HS-27A (cell line): Measurements from ENCODE around the gene ALS2CL.
"Not testable (repeated sequence)": the region's sequence is repeated elsewhere in the genome, so short reads cannot be mapped to it uniquely, and the experiment has no call there.

Source experiments
- DNase-seq: peaks from one replicate; pipeline ENCODE4 v3.0.0-alpha.2; 2012; ENCODE audit warnings: low read depth, missing footprints

Gene ALS2CL, protein sequence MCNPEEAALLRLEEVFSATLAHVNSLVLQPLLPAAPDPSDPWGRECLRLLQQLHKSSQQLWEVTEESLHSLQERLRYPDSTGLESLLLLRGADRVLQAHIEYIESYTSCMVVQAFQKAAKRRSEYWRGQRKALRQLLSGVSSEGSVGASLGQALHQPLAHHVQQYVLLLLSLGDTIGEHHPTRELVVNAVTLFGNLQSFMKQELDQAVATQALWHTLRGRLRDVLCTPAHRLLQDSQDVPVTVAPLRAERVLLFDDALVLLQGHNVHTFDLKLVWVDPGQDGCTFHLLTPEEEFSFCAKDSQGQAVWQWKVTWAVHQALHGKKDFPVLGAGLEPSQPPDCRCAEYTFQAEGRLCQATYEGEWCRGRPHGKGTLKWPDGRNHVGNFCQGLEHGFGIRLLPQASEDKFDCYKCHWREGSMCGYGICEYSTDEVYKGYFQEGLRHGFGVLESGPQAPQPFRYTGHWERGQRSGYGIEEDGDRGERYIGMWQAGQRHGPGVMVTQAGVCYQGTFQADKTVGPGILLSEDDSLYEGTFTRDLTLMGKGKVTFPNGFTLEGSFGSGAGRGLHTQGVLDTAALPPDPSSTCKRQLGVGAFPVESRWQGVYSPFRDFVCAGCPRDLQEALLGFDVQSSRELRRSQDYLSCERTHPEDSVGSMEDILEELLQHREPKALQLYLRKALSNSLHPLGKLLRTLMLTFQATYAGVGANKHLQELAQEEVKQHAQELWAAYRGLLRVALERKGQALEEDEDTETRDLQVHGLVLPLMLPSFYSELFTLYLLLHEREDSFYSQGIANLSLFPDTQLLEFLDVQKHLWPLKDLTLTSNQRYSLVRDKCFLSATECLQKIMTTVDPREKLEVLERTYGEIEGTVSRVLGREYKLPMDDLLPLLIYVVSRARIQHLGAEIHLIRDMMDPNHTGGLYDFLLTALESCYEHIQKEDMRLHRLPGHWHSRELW

DNA sequence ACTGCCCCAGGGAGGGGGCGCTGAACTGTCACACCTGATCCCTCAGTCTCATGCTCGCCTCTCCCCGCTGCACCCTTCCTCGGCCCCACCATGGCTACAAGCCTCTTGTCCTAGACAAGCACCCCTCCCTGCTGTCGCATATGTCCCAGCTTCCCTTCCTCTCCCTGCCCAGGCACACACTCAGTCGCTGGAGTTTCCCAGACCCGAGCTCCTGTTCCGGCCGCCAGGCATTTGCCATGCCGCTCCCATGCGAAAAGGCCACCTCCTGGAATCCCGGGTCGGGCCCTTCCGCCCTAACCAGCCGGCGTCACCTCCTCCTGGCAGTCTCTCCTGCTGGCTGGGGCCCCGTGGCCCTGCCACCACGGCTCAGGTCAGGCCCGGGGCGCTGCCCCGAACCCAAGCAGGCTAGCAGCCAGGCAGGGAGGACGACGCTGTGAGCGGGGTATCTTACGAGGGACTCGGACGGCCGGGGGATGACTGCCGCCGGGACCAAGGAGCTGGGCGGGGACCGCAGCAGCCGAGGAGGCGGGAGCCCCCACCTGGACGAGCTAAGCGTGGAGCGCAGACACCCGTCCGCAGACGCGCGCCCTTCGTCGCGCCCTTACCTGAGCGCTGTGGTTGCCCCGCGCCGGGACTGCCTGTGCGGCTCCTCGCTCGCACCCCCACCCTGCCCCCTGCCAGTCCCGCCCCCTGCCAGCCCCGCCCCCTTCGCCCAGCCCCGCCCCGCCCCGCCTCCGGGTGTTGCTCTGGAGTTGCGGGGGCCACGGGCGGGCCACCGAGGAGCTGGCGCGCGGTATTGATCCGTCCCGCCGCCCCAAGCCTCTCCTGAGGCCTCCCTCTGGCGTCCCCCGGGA, at the start of gene ALS2CL:
Gene ALS2CL, minus strand, starts transcription at position 642 of the 854 bp plus-strand sequence. CDS start 4,239 bp downstream, outside the sequence.
- DNase-seq: no peak

DNA sequence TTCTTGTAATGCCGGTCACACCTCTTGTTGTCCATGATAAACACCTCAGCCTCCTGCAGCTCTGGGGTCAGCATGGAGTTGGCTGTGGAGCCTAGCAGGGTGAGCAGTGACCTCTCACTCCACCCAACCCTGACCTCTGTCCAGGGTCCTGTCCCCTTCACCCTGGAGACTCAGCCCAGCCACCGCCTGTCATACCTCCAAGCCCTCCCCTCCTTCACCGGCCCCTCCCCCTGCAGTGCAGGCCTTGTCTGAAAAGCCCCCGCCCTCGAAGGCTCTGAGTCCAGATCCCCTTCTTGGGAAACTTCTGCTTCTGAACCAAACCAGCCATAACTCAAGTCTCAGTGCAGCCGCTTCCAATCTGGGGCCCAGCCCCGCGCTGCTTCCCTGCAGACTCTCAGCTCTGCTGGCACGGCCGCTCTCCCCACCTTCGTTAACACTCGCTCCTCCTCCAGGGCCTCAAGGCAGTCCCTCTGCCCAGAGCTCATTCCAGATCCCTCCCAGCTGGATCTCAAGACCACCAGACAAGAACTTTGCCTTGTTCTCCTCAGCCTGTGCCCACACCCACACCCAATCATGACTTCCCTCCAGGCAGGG, 49.6 kb upstream of the ALS2CL start:
- no peak for DNase-seq

DNA sequence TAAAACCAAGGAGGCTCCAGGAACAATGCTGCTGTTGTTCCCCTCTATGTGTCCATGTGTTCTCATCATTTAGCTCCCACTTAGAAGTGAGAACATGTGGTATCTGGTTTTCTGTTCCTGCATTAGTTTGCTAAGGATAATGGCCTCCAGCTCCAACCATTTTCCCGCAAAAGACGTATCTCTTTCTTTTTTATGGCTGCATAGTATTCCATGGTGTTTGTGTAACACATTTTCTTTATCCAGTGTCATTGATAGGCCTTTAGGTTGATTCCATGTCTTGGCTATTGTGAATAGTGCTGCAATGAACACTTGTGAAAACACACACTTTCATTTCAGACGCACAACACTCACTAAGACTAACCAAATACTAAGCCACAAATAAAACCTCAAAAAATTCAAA, 46.1 kb upstream of the ALS2CL start:
- not testable (repeated sequence) for DNase-seq

DNA sequence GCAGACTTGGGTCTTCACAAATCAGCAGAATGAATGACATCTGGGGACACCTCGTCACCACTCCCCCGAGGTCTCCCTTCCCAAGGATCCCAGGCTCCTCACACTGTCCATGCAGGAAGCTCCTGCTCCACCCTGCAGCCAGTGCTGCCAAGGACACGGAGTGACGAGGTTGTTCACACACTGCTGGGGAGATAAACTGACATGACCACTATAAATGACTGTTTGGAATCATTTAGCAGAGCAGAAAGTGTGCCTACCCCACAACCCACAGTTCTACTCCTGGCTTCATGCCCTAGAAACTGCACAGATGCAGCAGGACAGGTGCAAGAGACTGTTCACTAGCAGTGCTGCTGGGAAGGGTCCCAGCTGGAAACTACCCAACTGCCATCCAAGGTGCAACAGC, 43.9 kb upstream of the ALS2CL start:
- no peak for DNase-seq

DNA sequence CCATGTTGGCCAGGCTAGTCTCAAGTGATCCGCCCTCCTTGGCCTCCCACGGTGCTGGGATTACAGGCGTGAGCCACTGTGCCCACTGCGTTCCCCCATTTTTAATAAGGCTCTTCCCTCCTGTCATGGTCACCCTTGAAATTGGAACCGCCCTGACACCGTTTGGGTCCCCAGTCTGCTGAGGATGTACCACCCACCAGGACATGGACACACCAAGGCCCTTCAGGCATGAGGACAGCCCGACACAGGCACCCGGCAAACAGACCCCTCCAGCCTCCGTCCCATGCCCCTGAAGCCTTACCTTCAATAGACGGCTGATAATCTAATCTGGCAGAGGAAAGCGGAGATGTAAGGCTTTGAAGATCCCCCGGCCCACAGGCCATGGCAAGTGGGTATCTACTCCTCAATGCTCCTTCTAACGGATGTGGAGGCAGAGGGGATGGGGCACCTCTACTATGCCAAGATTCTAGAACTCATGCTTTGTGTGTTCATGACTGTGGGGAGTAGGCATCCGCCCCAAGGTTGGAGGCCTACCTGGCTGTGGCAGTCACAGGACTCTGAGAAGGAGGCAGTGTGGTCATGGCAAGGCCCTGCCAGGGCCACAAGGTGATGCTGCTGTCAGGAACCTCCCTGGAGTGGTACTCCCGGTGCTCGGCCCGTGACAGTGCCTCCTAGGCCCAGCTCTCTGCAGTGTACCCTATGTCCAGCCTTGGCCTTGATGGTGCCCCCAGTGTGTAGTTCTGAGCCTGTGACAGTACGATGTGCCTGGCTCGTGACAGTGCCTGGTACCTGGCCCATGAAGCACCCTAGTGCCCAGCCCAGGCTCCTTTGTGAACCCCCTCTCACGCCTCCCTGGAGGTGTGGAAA, 42.8 kb upstream of the ALS2CL start:
- DNase-seq: no peak

DNA sequence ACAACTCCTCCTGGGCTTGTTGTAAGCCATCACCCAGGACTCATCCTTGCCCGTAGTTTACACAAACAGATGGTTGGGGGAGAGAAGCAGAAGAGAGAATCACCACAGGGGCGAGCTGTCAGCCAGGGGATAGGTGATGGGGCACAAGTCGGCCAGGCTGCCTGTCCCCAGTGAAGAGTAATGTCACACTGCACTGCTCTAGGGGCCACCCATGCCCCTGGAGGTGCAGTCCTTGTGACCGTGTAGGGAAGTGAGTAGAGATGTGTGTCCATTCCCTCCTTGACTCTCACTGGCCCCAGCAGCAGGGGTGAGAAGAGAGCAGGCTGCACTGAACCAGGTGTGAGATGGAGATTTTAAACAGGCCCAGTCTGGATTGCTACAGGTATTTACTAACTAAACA, 41.3 kb upstream of the ALS2CL start:
- DNase-seq: no peak

DNA sequence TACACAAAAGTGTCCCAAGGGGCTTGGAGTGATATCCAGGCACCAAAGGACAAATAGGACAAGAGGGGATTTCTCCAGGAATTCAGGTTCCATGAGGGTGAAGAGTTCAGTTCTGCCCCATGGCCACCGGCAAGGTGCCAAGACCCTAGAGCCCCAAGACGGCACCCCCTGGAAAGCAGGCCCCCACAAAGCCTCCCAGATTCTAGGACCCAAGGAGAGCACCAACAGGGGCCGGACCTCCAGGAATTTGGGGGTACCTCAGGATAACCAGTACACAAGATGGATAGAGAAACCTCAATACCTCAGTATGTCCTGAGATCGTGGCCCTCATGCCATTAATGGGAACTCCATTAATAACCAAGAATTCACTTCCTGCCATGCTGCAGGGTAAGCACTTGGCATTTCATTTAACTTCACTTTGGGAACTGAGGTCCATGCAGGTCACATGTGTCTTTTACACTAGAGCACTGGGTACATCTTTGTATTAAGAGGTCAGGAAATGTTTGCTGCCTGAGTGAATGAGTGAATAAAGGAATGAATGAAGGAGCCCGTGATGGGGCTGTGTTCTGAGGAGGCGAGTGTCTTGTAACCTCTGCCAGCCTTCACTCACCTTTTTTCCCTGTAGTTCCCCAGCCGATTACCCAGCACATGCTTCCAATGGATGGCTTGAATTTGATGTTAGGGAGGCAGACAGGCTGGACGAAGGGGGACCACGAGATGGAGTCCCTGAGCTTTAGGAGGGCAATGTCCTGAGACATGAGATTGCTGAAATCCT, 39.7 kb upstream of the ALS2CL start:
- peak; percentile 4 for DNase-seq

DNA sequence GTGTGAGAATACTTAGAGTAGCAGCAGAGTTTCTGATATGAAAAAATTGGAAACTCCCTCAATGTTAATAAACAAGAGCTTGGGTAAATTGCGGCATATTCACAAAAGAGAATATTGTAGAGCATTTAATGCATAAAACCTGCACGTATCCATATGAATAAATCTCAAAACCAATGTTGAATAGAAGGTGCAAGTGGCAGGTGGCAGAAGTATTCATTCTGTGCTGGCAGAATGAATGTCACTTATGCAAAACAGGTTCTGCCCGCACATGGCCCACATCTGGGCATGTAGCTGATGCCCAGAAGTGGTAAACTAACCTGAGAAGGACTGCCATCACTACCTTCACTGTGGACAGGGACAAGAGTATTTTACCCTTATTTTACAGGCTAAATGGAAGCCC, 38.3 kb upstream of the ALS2CL start:
- DNase-seq: no peak

DNA sequence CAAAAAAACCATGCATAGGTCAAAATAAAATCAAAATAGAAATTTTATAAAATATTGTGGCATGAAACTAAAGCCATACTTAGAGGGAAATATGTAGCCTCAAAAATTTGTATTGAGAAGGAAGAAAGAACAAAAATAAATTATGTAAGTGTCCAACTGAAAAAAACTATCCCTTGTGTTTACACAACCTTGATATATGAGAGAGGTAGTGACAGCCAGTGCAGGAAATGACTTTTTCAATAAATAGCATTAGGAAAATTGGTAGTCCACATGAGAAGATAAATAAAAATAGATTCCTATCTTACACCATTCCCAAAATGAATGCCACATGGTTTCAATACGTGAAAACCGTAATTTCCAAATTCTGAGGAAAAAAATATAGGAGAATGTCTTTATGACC, 37.3 kb upstream of the ALS2CL start:
- no peak for DNase-seq

DNA sequence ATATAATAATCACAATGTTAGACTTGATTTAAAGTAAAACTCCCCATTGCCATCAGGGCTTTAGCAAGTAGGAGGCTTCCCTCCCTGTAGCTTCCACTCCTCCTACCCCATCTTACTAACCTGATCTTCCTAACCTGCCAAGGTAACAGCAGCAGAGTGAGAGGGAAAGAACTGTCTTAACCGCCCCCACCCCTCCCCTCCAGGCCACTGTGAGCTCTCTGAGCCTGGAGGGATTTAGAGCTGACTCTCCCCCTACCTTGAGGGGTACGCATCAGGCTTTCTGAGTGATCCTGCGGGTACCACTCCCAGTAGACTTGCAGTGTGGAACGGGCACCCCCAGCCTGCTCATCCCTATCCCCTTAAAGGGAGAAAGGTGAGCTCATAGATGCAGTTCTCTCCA, 35.6 kb upstream of the ALS2CL start:
- no peak for DNase-seq

DNA sequence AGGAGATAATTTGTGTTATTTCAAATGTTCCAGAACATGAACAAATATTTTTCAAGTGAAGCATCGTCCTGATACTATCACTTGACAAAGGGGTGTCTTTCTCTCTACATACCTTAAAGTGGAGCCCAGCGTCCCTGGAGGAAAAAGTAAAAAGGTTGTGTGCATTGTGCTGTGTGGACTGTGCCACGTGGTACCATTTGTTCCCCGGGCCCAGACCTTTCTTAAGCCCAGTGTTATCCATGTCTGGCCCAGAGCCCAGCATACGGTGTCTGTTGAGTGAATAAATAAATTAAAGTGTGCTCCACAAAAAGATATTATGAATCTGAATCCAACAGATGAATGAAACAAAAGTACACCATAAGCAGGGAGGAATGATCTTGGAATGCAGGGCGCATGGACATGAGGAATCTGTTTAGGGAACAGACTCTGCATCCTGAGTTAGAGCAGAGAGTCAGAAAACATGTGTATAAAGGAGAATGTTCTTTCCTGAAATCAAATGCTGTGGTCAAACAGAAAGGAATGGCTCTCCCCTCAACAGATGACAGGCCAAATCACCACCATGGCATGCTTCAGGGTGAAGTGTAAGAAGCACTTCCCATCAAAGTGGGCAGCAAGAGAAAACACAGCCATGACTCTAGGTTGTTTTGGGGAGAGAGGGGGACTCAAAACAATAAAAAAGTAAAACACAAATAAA, 32.3 kb upstream of the ALS2CL start:
- DNase-seq: no peak

DNA sequence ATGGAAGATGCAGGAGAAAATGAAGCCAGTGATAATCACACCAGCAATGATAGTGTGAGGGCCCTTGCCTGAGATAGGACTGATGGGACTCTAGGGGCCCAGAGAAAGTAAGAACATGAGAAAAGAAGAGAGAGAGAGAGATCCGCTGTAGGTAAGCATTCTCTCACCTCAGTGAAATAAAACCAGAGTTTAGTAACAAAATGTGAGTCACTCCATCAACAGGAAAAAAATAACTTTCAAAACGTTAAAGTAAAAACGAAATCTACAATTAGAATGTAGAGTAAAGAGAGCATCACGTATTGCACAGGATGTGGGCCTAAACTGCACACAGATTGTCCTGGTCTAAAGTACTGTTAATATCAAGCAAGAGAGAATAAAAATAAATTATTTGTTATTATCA, 30.9 kb upstream of the ALS2CL start:
- DNase-seq: no peak

DNA sequence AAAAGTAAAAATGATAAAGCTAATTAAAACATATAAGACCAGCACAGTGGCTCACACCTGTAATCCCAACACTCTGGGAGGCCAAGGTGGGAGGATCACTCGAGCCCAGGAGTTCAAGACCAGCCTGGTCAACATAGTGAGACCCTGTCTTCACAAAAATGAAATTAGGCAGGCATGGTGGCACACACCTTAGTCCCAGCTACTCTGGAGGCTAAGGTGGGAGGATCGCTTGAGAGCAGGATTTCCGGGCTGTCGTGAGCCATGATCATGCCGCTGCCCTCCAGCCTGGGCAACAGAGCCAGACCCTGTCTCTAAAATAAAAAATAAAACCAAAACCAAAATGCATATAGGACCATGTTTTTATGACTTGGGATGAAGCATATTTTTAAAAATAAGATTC, 29.0 kb upstream of the ALS2CL start:
- no peak for DNase-seq

DNA sequence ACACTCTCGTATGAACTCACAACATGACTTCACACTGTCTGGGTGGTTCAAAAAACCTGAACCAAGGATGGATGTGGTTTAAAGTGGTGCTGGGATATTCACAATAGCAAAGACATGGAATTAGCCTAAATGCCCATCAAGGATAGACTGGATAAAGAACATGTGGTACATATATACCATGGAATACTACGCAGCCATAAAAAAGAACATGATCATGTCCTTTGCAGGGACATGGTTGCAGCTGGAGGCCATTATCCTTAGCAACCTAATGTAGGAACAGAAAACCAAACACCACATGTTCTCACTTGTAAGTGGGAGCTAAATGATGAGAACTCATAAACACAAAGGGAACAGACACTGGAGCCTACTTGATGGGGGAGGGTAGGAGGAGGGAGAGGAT, 27.5 kb upstream of the ALS2CL start:
- no peak for DNase-seq

DNA sequence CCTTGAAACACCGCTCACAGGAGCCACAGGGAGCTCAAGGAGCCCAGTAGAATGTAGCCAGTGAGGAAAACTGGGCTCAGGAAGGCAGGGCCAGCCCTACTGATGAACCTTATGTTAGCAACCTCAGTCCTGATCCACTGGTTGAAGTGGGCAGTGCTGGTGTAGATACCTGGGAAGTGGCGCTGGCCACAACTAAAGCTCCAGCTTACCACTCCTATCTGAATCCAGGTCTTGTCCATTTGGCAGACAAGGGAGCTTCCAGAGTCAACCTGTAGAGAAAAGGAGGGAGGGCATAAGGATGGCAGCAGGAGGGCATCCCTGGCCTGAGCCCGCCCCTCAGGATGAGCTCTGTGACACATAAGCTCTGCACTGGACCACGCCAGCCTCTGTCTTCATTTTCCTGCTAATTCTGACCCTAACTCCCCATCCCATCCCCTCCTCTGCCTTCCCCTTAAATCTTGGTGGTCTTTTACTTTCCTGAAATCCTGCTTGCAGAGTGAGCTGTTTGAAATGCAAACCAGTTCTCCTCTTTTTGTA, 26.3 kb upstream of the ALS2CL start:
- no peak for DNase-seq

DNA sequence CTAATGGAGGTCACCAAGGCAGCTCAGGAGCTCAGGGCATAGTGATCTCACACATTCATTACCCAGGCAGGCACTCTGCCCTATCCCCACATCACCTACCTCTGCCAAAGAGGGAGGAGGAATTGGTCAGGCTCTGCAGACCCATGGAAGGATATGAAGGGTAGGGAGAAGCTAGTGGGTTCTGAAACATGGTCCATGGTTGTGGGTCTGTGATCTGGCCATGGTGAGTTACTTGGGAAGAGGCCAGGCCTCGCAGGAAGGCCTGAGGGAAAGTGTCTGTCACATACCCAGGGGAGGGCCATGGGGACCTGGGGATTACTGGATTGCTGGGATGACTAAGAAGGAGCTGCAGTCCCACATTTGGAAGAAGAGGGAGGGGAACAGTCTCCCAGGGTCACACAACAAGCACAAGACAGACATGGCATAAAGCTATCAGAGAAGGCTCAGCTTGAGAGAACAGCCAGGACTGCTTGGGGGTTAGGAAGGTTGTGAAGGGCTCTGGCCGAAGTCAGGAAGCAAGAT, 25.6 kb upstream of the ALS2CL start:
- DNase-seq: no peak

DNA sequence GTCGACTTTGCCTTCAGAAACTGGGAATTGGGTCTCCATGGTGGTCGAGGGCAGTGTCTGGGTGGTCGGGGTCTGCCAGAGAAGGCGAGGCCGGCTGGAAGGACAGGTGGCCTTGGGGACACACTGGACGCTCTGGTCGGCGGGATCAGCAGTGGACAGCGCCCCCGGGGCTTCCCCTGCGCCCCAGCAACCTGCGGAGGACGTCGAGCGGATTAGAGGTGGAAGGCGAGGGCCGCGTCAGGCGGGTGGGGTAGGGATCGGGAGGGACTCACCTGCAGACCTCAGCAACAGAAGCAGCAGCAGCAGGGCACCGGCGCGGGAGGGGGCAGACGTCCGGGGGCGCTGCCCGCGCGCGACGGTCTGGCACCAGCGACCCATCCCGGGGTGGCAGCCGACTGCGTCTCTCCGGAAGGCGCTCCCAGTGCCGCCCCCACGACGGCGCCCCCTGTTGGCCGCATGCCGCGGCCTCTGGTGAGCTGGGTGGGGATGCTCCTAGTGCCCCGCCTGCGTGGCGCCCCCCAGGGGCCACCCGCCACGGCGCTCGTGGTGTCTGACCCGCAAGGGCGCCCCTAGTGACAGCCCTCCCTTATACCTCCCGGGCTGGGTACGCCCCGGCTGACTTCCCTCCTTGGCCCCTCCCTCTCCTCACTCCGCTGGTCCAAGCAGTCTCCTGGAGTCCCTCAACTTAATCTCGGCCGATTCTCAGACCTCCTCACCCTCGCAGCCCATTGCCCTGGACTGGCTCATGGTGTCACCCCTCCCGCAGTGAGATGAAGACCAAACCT, 24.2 kb upstream of the ALS2CL start, which contains the start of gene PRSS50:
Gene PRSS50, minus strand, starts transcription at position 423 of the 785 bp plus-strand sequence. Its CDS starts 45 bp downstream, at position 378.
- DNase-seq: no peak
